ENCODE measurements around the gene HELZ. TPM values are rescaled to one million over a fixed set of nuclear protein-coding genes. Genes with fewer than 3 reads are reported as not detected.

The HELZ gene
- total RNA-seq, 1 experiment from 2014 or later: 49.8 TPM

- Histone ChIP-seq H2BK5ac (ENCODE audit: insufficient read length, low read length) (no peak overlapping the region), H4K91ac (ENCODE audit: insufficient read length, low read depth, low read length) (no peak overlapping the region), H3T11ph (ENCODE audit: low read length) (no peak overlapping the region), H2AFZ (ENCODE audit: low read length) (no peak overlapping the region), H3K79me2 (ENCODE audit: insufficient read depth, low read length) (no peaks in the 10 kb centered on the region), H3K4ac (ENCODE audit: low read depth, low read length) (no peak overlapping the region), H2BK120ac (ENCODE audit: low read depth, low read length, poor library complexity, severe bottlenecking) (no peak overlapping the region), H4K20me1 (ENCODE audit: control insufficient read depth, insufficient read depth, insufficient read length) (no peaks in the 10 kb centered on the region), H3K56ac (ENCODE audit: insufficient read length, low read depth, low read length) (no peak overlapping the region), H3K18ac (ENCODE audit: insufficient read length, low read depth, low read length) (no peak overlapping the region), H4K8ac (replicated peaks; ENCODE audit: insufficient read length, low read depth, low read length) (peak overlapping the region; percentile 71), H3K4me1 (ENCODE audit: insufficient read depth, low read length) (no peaks in the 10 kb centered on the region), H3K14ac (ENCODE audit: insufficient read depth, low read length) (peak overlapping the region; percentile 67), H2BK20ac (ENCODE audit: low read depth, low read length, poor library complexity, severe bottlenecking) (no peak overlapping the region), H3K23me2 (ENCODE audit: insufficient read length, low read depth, low read length, poor library complexity, severe bottlenecking) (no peaks in the 10 kb centered on the region), H3K9me3 (ENCODE audit: control insufficient read depth, low read depth, low read length) (no peaks in the 10 kb centered on the region), H3K79me1 (ENCODE audit: insufficient read depth, low read depth, low read length, poor library complexity, severe bottlenecking) (no peaks in the 10 kb centered on the region), H3K27ac (ENCODE audit: insufficient read length, low read depth, low read length) (no peak overlapping the region), H3K4me2 (ENCODE audit: insufficient read depth, insufficient read length, low read length) (no peak overlapping the region), H2AK5ac (ENCODE audit: insufficient read length, low read length) (no peak overlapping the region), H3K9ac (ENCODE audit: extremely low read depth, insufficient read length, low read length) (no peak overlapping the region), H3K27me3 (ENCODE audit: insufficient read depth, low read length) (no peaks in the 10 kb centered on the region), H4K5ac (ENCODE audit: insufficient read length, low read depth, low read length) (no peak overlapping the region), H3K23ac (ENCODE audit: insufficient read length, low read depth, low read length) (no peak overlapping the region), H2BK15ac (ENCODE audit: low read depth, low read length) (no peak overlapping the region), H2BK12ac (ENCODE audit: insufficient read length, low read depth, low read length) (no peak overlapping the region)
- no peak for DNase-seq
- H3K36me3 Mint-ChIP-seq (ENCODE audit: insufficient read depth in 1 of 3, low read depth in 3 of 3): no peaks in the 10 kb centered on the region
- no peak for TF ChIP-seq CTCF (conservative IDR thresholded peaks at IDR 0.05)
- no peaks in the 10 kb centered on the region for H3K4me1 Mint-ChIP-seq
- WGBS (ENCODE audit: extremely low coverage, insufficient read length, low lambda C conversion rate): no CpG with 5 or more reads among the region's 2 CpGs
- H3K4me3 Mint-ChIP-seq: no peak overlapping the region
- no peak overlapping the region for H3K27ac Mint-ChIP-seq
- no peaks in the 10 kb centered on the region for H3K9me3 Mint-ChIP-seq
- no peaks in the 10 kb centered on the region for H3K27me3 Mint-ChIP-seq (ENCODE audit: low read depth)
Measured at GRCh38 chr17:67026341-67026740, 218.7 kb downstream of the HELZ start.

Data from H9 (cell line).